ENCODE data around the gene SLC12A1. TPM values are rescaled to one million over a fixed set of nuclear protein-coding genes. Genes with fewer than 3 reads are reported as not detected.
A peak's percentile ranks its signal among the peaks of the same experiment; 100 is the strongest.

The SLC12A1 gene
- total RNA-seq (2014; rRNA removed; shearing (Covaris generic); ENCODE audit: low replicate concordance): not detected in 2 replicates

DNA sequence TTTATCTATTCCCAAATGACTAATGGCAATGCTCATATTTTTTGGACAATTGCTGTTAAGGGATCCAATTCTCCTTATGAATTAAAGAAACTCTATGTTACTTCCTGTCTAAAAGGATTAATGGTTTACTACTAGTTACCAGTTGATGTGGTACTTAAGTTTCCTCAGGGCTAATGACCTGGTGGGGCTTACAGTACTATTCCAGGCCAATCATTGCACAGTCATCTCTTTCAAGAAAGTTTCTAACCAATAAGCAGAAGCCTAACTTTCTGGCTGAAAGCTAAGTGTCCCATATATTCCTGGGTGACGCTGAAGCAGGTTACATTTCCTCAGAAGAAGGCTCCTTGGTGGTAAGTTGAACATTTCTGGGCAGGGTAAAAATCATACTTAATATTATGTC is at the start of gene SLC12A1:
SLC12A1 (plus strand) TSS at position 322 of the 400 bp plus-strand sequence. CDS start 1,418 bp downstream, outside the sequence.
- no peak within 1 kb of the TSS for H3K9ac ChIP-seq (ENCODE audit: low read length)
- no peaks in the 10 kb centered on the region for H3K36me3 ChIP-seq (ENCODE audit: insufficient read depth, low read length)
- no peak within 1 kb of the TSS for H3K4me2 ChIP-seq (ENCODE audit: low read depth, low read length, poor library complexity, severe bottlenecking)
- no peak within 1 kb of the TSS for H3K27ac ChIP-seq (ENCODE audit: low read length)
- H3K4me3 ChIP-seq (ENCODE audit: low read length): no peak within 1 kb of the TSS
- no peak for DNase-seq
- no peaks in the 10 kb centered on the region for H4K20me1 ChIP-seq (ENCODE audit: insufficient read depth, low read depth, low read length)
- H3K27me3 ChIP-seq (ENCODE audit: low read length): no peaks in the 10 kb centered on the region
- H3K4me1 ChIP-seq (ENCODE audit: low read length): no peaks in the 10 kb centered on the region
- no peaks in the 10 kb centered on the region for H3K79me2 ChIP-seq (ENCODE audit: low read length)
- no peaks in the 10 kb centered on the region for H3K9me2 ChIP-seq (replicated peaks; ENCODE audit: insufficient read depth, low read length)
- no peaks in the 10 kb centered on the region for H3K9me3 ChIP-seq (ENCODE audit: low read length)
- H2AFZ ChIP-seq (ENCODE audit: low read length): no peak within 1 kb of the TSS

DNA sequence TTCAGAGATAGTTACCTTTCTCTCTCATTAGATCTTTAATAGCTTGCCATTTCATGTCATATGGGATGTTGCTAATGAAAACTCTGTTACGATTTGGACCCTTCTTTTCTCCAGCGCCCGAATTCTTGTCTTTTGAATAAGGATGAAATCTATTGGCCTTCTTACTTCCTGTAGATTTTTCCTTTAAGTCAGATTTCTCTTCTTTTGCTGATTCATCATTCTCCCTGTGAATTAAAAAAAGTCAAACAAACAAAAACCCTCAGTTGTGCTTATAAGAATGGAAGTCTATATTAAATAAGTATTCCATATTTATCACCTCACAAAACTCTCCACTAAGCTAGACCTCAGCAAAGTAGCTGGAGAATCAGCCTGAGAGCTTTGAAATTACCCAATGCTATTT is 37.5 kb upstream of the SLC12A1 start:
- Histone ChIP-seq H4K20me1 (ENCODE audit: insufficient read depth, low read depth, low read length) (no peaks in the 10 kb centered on the region), H3K9me3 (ENCODE audit: low read length) (no peaks in the 10 kb centered on the region), H3K4me1 (ENCODE audit: low read length) (peaks cover 14% of the 10 kb centered on the region), H2AFZ (ENCODE audit: low read length) (no peak overlapping the region), H3K9me2 (replicated peaks; ENCODE audit: insufficient read depth, low read length) (0 out of 2 replicates have a peak, but pooled peaks cover 5% of the 10 kb centered on the region), H3K4me2 (ENCODE audit: low read depth, low read length, poor library complexity, severe bottlenecking) (no peak overlapping the region), H3K27me3 (ENCODE audit: low read length) (no peaks in the 10 kb centered on the region), H3K36me3 (ENCODE audit: insufficient read depth, low read length) (peaks cover 41% of the 10 kb centered on the region), H3K27ac (ENCODE audit: low read length) (no peak overlapping the region), H3K9ac (ENCODE audit: low read length) (no peak overlapping the region), H3K4me3 (ENCODE audit: low read length) (no peak overlapping the region), H3K79me2 (ENCODE audit: low read length) (peaks cover 81% of the 10 kb centered on the region)
- DNase-seq: peak; percentile 23

- peaks cover 22% of the 10 kb centered on the region; the same call in 1 of the 2 replicates for H3K36me3 ChIP-seq (ENCODE audit: insufficient read depth, low read length)
- H3K27ac ChIP-seq (ENCODE audit: low read length): no peak overlapping the region
- H3K9me3 ChIP-seq (ENCODE audit: low read length): no peaks in the 10 kb centered on the region
- no peaks in the 10 kb centered on the region for H4K20me1 ChIP-seq (ENCODE audit: insufficient read depth, low read depth, low read length)
- H3K9me2 ChIP-seq (replicated peaks; ENCODE audit: insufficient read depth, low read length): no peaks in the 10 kb centered on the region
- H3K4me2 ChIP-seq (ENCODE audit: low read depth, low read length, poor library complexity, severe bottlenecking): no peak overlapping the region
- H3K79me2 ChIP-seq (ENCODE audit: low read length): peaks cover 95% of the 10 kb centered on the region
- H3K4me1 ChIP-seq (ENCODE audit: low read length): peaks cover 27% of the 10 kb centered on the region
- H3K9ac ChIP-seq (ENCODE audit: low read length): no peak overlapping the region
- H3K4me3 ChIP-seq (ENCODE audit: low read length): no peak overlapping the region
- DNase-seq: peak; percentile 38
- H2AFZ ChIP-seq (ENCODE audit: low read length): no peak overlapping the region
- no peaks in the 10 kb centered on the region for H3K27me3 ChIP-seq (ENCODE audit: low read length)
These were observed 35.1 kb upstream of the SLC12A1 start for GRCh38 chr15:48170981-48171380.

DNA sequence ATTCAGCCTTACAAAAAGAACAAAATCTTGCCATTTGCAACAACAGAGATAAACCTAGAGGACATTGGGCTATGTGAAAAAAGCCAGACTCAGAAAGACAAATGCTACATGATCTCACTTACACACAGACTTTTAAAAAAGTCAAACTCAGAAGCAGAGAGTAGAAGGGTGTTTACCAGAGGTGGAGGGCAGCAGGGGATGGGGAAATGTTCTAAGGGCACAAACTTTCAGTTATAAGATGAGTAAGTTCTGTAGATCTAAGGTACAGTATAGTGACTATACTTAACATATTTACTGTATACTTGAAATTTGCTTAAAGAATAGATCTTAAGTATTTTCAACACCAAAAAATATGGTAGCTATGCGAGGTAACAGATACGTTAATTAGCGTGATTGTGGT is 31.0 kb upstream of the SLC12A1 start:
- no peak overlapping the region for H3K4me3 ChIP-seq (ENCODE audit: low read length)
- H2AFZ ChIP-seq (ENCODE audit: low read length): no peak overlapping the region
- no peaks in the 10 kb centered on the region for H3K36me3 ChIP-seq (ENCODE audit: insufficient read depth, low read length)
- no peaks in the 10 kb centered on the region for H3K9me2 ChIP-seq (replicated peaks; ENCODE audit: insufficient read depth, low read length)
- no peaks in the 10 kb centered on the region for H3K9me3 ChIP-seq (ENCODE audit: low read length)
- H4K20me1 ChIP-seq (ENCODE audit: insufficient read depth, low read depth, low read length): no peaks in the 10 kb centered on the region
- no peak overlapping the region for H3K27ac ChIP-seq (ENCODE audit: low read length)
- peak overlapping the region; percentile 87 for H3K4me2 ChIP-seq (ENCODE audit: low read depth, low read length, poor library complexity, severe bottlenecking)
- no peak overlapping the region for H3K9ac ChIP-seq (ENCODE audit: low read length)
- H3K27me3 ChIP-seq (ENCODE audit: low read length): no peaks in the 10 kb centered on the region
- DNase-seq: no peak
- H3K79me2 ChIP-seq (ENCODE audit: low read length): peaks cover 74% of the 10 kb centered on the region
- peaks cover 46% of the 10 kb centered on the region for H3K4me1 ChIP-seq (ENCODE audit: low read length)

- peak overlapping the region; percentile 81 for H3K4me3 ChIP-seq (ENCODE audit: low read length)
- peaks cover 46% of the 10 kb centered on the region for H3K4me1 ChIP-seq (ENCODE audit: low read length)
These were observed 30.0 kb upstream of the SLC12A1 start for GRCh38 chr15:48176112-48176511.

GRCh38 chr15:48176957-48177356 is 29.1 kb upstream of the SLC12A1 start:
- H3K9ac ChIP-seq (ENCODE audit: low read length): peak overlapping the region; percentile 72
- H3K36me3 ChIP-seq (ENCODE audit: insufficient read depth, low read length): no peaks in the 10 kb centered on the region
- H3K27me3 ChIP-seq (ENCODE audit: low read length): no peaks in the 10 kb centered on the region
- peaks cover 44% of the 10 kb centered on the region for H3K4me1 ChIP-seq (ENCODE audit: low read length)
- no peaks in the 10 kb centered on the region for H3K9me3 ChIP-seq (ENCODE audit: low read length)
- peak overlapping the region; percentile 87 for H3K4me2 ChIP-seq (ENCODE audit: low read depth, low read length, poor library complexity, severe bottlenecking)
- H3K79me2 ChIP-seq (ENCODE audit: low read length): peaks cover 57% of the 10 kb centered on the region
- H2AFZ ChIP-seq (ENCODE audit: low read length): no peak overlapping the region
- H4K20me1 ChIP-seq (ENCODE audit: insufficient read depth, low read depth, low read length): no peaks in the 10 kb centered on the region
- peak overlapping the region; percentile 81 for H3K4me3 ChIP-seq (ENCODE audit: low read length)
- H3K27ac ChIP-seq (ENCODE audit: low read length): peak overlapping the region; percentile 5; the same call in 1 of the 2 replicates
- H3K9me2 ChIP-seq (replicated peaks; ENCODE audit: insufficient read depth, low read length): no peaks in the 10 kb centered on the region
- DNase-seq: no peak

More at GRCh38 chr15:48176112-48176511, 30.0 kb upstream of the SLC12A1 start:
- peak; percentile 39 for DNase-seq
- H3K4me2 ChIP-seq (ENCODE audit: low read depth, low read length, poor library complexity, severe bottlenecking): peak overlapping the region; percentile 87
- no peak overlapping the region for H2AFZ ChIP-seq (ENCODE audit: low read length)
- peak overlapping the region; percentile 72 for H3K9ac ChIP-seq (ENCODE audit: low read length)
- no peaks in the 10 kb centered on the region for H4K20me1 ChIP-seq (ENCODE audit: insufficient read depth, low read depth, low read length)
- no peak overlapping the region; the same call in 1 of the 2 replicates for H3K27ac ChIP-seq (ENCODE audit: low read length)
- no peaks in the 10 kb centered on the region for H3K27me3 ChIP-seq (ENCODE audit: low read length)
- no peaks in the 10 kb centered on the region for H3K9me2 ChIP-seq (replicated peaks; ENCODE audit: insufficient read depth, low read length)
- H3K79me2 ChIP-seq (ENCODE audit: low read length): peaks cover 64% of the 10 kb centered on the region
- H3K36me3 ChIP-seq (ENCODE audit: insufficient read depth, low read length): no peaks in the 10 kb centered on the region
- no peaks in the 10 kb centered on the region for H3K9me3 ChIP-seq (ENCODE audit: low read length)

GRCh38 chr15:48177383-48177765 is 28.7 kb upstream of the SLC12A1 start:
- Histone ChIP-seq H3K9me2 (replicated peaks; ENCODE audit: insufficient read depth, low read length) (no peaks in the 10 kb centered on the region), H3K9me3 (ENCODE audit: low read length) (no peaks in the 10 kb centered on the region), H4K20me1 (ENCODE audit: insufficient read depth, low read depth, low read length) (no peaks in the 10 kb centered on the region), H3K36me3 (ENCODE audit: insufficient read depth, low read length) (no peaks in the 10 kb centered on the region), H3K4me2 (ENCODE audit: low read depth, low read length, poor library complexity, severe bottlenecking) (peak overlapping the region; percentile 87), H3K4me3 (ENCODE audit: low read length) (peak overlapping the region; percentile 81), H3K9ac (ENCODE audit: low read length) (peak overlapping the region; percentile 72), H3K4me1 (ENCODE audit: low read length) (peaks cover 44% of the 10 kb centered on the region), H2AFZ (ENCODE audit: low read length) (peak overlapping the region; percentile 98; the same call in 1 of the 2 replicates), H3K79me2 (ENCODE audit: low read length) (peaks cover 53% of the 10 kb centered on the region), H3K27me3 (ENCODE audit: low read length) (no peaks in the 10 kb centered on the region), H3K27ac (ENCODE audit: low read length) (peak overlapping the region; percentile 5; the same call in 1 of the 2 replicates)
- peak; percentile 79 for DNase-seq

DNA sequence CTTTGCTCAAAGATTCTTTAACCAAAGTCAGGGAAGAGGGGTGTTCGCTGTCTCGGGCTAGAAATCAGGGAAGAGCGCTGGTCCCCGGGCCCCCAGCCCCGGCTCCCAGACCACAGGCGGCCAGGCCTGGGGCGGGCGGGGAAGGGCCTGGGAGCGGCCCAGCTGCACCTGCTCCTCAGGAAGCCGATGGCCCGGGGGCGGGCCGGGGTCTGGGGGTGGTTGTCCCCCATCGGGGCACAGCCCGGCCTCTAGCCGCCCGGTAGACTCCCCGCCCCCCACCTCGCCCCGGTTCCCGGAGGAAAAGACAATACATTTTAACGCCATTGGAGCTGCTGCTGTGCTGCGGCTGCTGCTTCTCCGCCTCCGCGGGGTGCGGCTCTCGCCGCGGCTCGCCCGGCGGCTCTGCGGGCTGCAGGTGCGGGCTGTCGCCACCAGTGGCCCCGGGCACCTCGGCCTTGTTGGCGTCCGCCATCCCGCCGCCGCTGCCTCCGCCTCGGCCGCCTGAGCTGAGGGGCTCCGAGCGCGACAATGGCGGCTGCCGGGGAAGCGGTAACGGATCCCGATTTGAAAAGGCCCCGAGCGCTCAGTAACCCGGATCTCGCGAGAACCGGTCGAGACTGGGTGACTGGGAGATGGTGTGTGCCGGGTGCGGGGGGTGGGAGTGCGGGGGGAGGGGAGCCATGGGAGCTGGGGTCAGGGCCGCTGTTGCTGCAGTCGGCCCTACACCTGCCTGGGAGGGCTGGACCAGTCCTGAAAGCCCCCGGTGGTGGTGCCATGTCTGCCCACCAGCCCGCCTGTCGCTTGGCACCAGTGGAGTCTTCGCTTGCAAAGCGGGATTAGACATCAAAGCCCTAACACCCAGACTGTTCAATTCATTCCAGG is 28.1 kb upstream of the SLC12A1 start, which contains the start of gene MYEF2:
MYEF2 (minus strand) TSS at position 530 of the 882 bp plus-strand sequence; CDS start at position 472, 58 bp downstream.
- Histone ChIP-seq H2AFZ (ENCODE audit: low read length) (peak within 1 kb of the TSS; percentile 98), H3K27me3 (ENCODE audit: low read length) (no peaks in the 10 kb centered on the region), H3K4me1 (ENCODE audit: low read length) (peaks cover 38% of the 10 kb centered on the region), H3K79me2 (ENCODE audit: low read length) (peaks cover 46% of the 10 kb centered on the region), H3K9me3 (ENCODE audit: low read length) (no peaks in the 10 kb centered on the region), H3K4me3 (ENCODE audit: low read length) (peak within 1 kb of the TSS; percentile 81), H3K9ac (ENCODE audit: low read length) (peak within 1 kb of the TSS; percentile 72), H3K27ac (ENCODE audit: low read length) (peak within 1 kb of the TSS; percentile 5; the same call in 1 of the 2 replicates), H3K9me2 (replicated peaks; ENCODE audit: insufficient read depth, low read length) (no peaks in the 10 kb centered on the region), H3K4me2 (ENCODE audit: low read depth, low read length, poor library complexity, severe bottlenecking) (peak within 1 kb of the TSS; percentile 87), H3K36me3 (ENCODE audit: insufficient read depth, low read length) (no peaks in the 10 kb centered on the region), H4K20me1 (ENCODE audit: insufficient read depth, low read depth, low read length) (no peaks in the 10 kb centered on the region)
- DNase-seq: peak; percentile 91
